ENCODE data around the gene SAC3D1. TPM values are rescaled to one million over a fixed set of nuclear protein-coding genes. Genes with fewer than 3 reads are reported as not detected.

SAC3D1 gene
- total and polyA plus RNA-seq, 2 donors from 2014 or later: 6.8 to 13.4 TPM

DNA sequence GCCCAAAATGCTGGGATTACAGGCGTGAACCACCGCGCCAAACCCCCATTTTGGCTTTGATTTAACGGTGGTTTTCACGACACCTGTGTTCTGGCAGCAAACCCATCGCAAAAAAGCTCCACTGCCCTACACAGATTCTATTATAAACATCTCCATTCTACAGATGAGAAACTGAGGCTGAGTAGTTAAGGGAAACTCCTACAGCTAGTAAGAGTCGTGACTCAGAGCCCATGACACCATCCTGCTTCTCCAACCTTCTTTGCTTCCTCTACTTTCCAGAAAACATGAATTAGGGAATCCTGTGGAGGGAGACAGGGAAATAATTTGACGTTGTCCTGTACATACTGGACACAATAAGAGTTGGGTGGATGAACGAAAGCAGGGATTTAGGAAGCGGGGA is 14.2 kb upstream of the SAC3D1 start:
- DNase-seq: no peak
- Histone ChIP-seq H3K9ac (ENCODE audit: low read length in 3 of 3) (peak overlapping the region; percentile 54 to 71 (median 54)), H3K36me3 (ENCODE audit: control insufficient read depth in 2 of 3, insufficient read depth in 3 of 3, low read length in 3 of 3) (peaks cover 0 to 1% (median 1%) of the 10 kb centered on the region in 3 donors), H3K27ac (ENCODE audit: low read depth in 2 of 2, low read length in 2 of 2) (peak overlapping the region; percentile 65 to 88), H3K9me3 (ENCODE audit: control insufficient read depth in 2 of 3, insufficient read depth in 1 of 3, low read length in 3 of 3) (no peaks in the 10 kb centered on the region), H3K27me3 (ENCODE audit: control insufficient read depth, insufficient read depth, low read length) (no peaks in the 10 kb centered on the region), H3K4me3 (ENCODE audit: low read length in 3 of 3) (peak overlapping the region; percentile 64 to 80 (median 68)), H3K4me1 (ENCODE audit: control insufficient read depth in 2 of 3, insufficient read depth in 2 of 3, low read depth in 1 of 3, low read length in 3 of 3) (peaks cover 0 to 9% (median 3%) of the 10 kb centered on the region in 3 donors)
- no peak for TF ChIP-seq CTCF (IDR thresholded peaks at IDR 0.05; ENCODE audit: borderline replicate concordance, extremely low read depth, insufficient read depth)
- no peak for FAIRE-seq
- intact Hi-C loops (cut with DNase I): no loop called here

DNA sequence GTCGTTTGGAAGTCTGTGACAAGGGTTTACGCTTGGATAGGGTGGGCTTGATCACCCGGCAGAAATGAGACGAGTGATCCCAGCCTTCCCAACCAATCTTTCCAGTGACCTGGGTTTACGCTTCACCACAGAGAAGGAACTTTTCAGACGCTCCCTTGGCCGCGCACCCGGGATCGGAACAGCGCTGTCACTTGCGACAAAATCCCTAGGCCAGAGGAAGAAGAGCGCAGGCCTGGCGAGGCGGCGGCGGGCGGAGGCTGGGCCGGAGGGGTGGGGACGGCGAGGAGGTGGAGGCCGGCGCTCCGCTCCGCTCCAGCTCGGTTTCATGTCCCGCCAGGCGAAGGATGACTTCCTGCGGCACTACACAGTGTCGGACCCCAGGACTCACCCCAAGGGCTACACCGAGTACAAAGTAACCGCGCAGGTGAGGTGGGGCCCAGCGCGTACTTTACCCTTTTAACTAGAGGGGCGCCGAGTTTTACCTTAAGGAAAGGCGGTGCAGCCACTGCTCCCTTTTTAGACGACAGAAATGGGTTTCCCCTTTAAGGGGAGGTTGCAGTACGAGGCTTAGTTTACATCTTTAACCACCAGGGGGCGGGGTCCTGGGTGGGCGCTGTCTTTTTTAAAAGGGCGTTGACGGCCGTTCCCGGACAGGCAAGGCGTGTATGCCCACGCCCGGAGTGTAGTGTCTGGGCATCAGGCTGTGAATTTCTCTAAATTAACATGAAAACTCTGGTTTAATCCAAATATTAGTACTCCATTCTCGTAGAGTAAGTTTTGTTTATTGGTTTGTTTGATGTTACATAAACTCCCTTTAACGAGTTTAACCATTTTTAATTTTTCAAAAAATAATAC is 13.6 kb upstream of the SAC3D1 start, which contains the start of gene SNX15:
Gene SNX15 (plus strand): TSS at position 227 of the 855 bp plus-strand sequence. CDS start 99 bp downstream, at position 326.
- H3K4me3 ChIP-seq (ENCODE audit: low read length in 3 of 3): peak within 1 kb of the TSS; percentile 64 to 80 (median 68)
- DNase-seq (peak; percentile 95 to 99 (median 97)), FAIRE-seq (no peak)
- H3K27me3 ChIP-seq (ENCODE audit: control insufficient read depth, insufficient read depth, low read length): no peaks in the 10 kb centered on the region
- H3K27ac ChIP-seq (ENCODE audit: low read depth in 2 of 2, low read length in 2 of 2): peak within 1 kb of the TSS; percentile 88 to 93
- peak within 1 kb of the TSS; percentile 54 to 71 (median 54) for H3K9ac ChIP-seq (ENCODE audit: low read length in 3 of 3)
- peaks cover 0 to 9% (median 3%) of the 10 kb centered on the region in 3 donors for H3K4me1 ChIP-seq (ENCODE audit: control insufficient read depth in 2 of 3, insufficient read depth in 2 of 3, low read depth in 1 of 3, low read length in 3 of 3)
- TF ChIP-seq CTCF (IDR thresholded peaks at IDR 0.05; ENCODE audit: borderline replicate concordance, extremely low read depth, insufficient read depth): peak; percentile 55
- peaks cover 0 to 6% (median 5%) of the 10 kb centered on the region in 3 donors for H3K36me3 ChIP-seq (ENCODE audit: control insufficient read depth in 2 of 3, insufficient read depth in 3 of 3, low read length in 3 of 3)
- H3K9me3 ChIP-seq (ENCODE audit: control insufficient read depth in 2 of 3, insufficient read depth in 1 of 3, low read length in 3 of 3): no peaks in the 10 kb centered on the region
- intact Hi-C loops (cut with DNase I): no loop called here

- H3K36me3 ChIP-seq (ENCODE audit: control insufficient read depth in 2 of 3, insufficient read depth in 3 of 3, low read length in 3 of 3): peaks cover 0 to 18% (median 14%) of the 10 kb centered on the region in 3 donors
These were observed 8.8 kb upstream of the SAC3D1 start for GRCh38 chr11:65032216-65032615.

More at GRCh38 chr11:65032216-65032615, 8.8 kb upstream of the SAC3D1 start:
- intact Hi-C loops (cut with DNase I): no loop called here
- DNase-seq (no peak), FAIRE-seq (no peak)
- no peak for TF ChIP-seq CTCF (IDR thresholded peaks at IDR 0.05; ENCODE audit: borderline replicate concordance, extremely low read depth, insufficient read depth)
- Histone ChIP-seq H3K4me3 (ENCODE audit: low read length in 3 of 3) (no peak overlapping the region), H3K9ac (ENCODE audit: low read length in 3 of 3) (no peak overlapping the region), H3K27me3 (ENCODE audit: control insufficient read depth, insufficient read depth, low read length) (no peaks in the 10 kb centered on the region), H3K27ac (ENCODE audit: low read depth in 2 of 2, low read length in 2 of 2) (no peak overlapping the region), H3K4me1 (ENCODE audit: control insufficient read depth in 2 of 3, insufficient read depth in 2 of 3, low read depth in 1 of 3, low read length in 3 of 3) (peaks cover 0 to 4% (median 0%) of the 10 kb centered on the region in 3 donors), H3K9me3 (ENCODE audit: control insufficient read depth in 2 of 3, insufficient read depth in 1 of 3, low read length in 3 of 3) (no peaks in the 10 kb centered on the region)
